ENCODE results near the gene GLT6D1. TPM values are rescaled to one million over a fixed set of nuclear protein-coding genes. Genes with fewer than 3 reads are reported as not detected.
A peak's percentile ranks its signal among the peaks of the same experiment; 100 is the strongest.

The GLT6D1 gene
- total RNA-seq, 2 donors from 2014 or later = not detected

DNA sequence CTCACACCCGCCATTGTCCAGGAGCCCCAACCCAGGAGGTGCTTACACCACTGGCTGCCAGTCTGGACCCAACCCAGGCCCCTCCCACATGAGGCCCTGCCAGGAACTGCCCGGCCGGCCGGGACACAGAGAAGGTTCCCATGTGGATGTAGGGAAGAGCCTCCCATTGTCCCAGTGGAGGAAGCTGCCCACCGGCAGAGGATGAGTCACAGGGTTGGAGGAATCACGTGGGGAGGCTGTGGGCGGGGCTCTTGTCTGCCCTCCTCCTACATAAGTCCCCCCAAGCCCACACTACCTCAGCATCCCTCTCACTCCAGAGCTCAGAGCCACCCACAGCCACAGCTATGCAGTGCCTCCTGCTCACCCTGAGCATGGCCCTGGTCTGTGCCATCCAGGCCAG lies 51.7 kb downstream of the GLT6D1 start:
- H3K27me3 Mint-ChIP-seq = peaks cover 0 to 2% of the 10 kb centered on the region in 2 donors
- ATAC-seq (no peak), DNase-seq (ENCODE audit: low spot score) (no peak)
- H3K27ac Mint-ChIP-seq = no peak overlapping the region
- no peak overlapping the region for H3K4me3 Mint-ChIP-seq
- no peaks in the 10 kb centered on the region for H3K9me3 Mint-ChIP-seq
- no peaks in the 10 kb centered on the region for H3K4me1 Mint-ChIP-seq (ENCODE audit: low read depth in 2 of 2)
- no peaks in the 10 kb centered on the region for H3K36me3 Mint-ChIP-seq

DNA sequence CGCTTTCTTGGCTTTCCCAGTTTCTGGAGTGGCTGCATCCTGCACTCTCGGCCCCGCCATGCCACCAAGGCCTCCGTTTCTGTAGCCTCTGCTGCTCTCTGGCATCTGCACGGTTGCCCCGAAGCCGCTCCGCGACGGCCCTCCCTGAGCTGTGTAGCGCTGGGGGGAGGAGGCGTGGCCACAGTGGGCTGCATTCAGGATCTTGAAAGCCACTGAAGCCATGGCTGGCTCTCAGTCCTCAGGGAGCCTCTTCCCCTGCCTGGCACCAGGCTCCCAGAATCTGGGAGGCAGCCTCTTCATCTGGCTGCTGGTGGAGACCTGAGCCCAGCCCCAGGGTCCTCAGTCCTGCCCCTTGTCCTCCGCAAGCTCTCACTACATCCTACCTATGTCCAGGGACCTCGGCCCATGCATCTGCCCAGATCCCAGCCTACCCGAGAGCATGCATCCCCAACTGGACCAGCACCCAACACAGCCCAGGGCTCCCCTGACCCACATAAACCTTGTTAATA lies 52.7 kb downstream of the GLT6D1 start:
- no peaks in the 10 kb centered on the region for H3K36me3 Mint-ChIP-seq
- H3K4me1 Mint-ChIP-seq (ENCODE audit: low read depth in 2 of 2) = no peaks in the 10 kb centered on the region
- H3K27ac Mint-ChIP-seq = no peak overlapping the region
- DNase-seq (ENCODE audit: low spot score) = peak; percentile 49
- peaks cover 0 to 2% of the 10 kb centered on the region in 2 donors for H3K27me3 Mint-ChIP-seq
- H3K4me3 Mint-ChIP-seq = no peak overlapping the region
- no peaks in the 10 kb centered on the region for H3K9me3 Mint-ChIP-seq
- no peak for ATAC-seq

DNA sequence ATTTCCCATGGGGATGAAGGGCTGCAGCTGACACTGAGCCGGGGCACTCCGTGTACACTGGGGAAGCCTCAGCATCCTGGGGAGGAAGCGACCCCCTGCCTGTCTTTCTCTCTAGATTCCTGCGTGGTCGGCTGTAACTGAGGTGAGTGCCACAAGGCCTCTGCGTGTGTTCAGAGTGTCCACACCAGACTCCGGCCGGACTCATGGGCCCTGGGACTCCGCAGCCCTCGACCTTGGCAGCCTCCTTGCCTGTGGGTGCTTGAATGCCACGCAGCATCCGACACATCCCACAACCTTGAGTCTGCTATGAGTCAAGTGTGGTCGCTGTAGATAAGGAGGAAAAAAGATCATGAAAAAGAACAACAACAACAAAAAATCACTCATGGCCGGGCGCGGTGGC lies 54.4 kb downstream of the GLT6D1 start:
- no peak overlapping the region for H3K27ac Mint-ChIP-seq
- H3K27me3 Mint-ChIP-seq = peaks cover 0 to 5% of the 10 kb centered on the region in 2 donors
- H3K9me3 Mint-ChIP-seq = no peaks in the 10 kb centered on the region
- H3K4me1 Mint-ChIP-seq (ENCODE audit: low read depth in 2 of 2) = no peaks in the 10 kb centered on the region
- peak; percentile 18 for DNase-seq (ENCODE audit: low spot score)
- H3K36me3 Mint-ChIP-seq = no peaks in the 10 kb centered on the region
- ATAC-seq = no peak
- H3K4me3 Mint-ChIP-seq = no peak overlapping the region

DNA sequence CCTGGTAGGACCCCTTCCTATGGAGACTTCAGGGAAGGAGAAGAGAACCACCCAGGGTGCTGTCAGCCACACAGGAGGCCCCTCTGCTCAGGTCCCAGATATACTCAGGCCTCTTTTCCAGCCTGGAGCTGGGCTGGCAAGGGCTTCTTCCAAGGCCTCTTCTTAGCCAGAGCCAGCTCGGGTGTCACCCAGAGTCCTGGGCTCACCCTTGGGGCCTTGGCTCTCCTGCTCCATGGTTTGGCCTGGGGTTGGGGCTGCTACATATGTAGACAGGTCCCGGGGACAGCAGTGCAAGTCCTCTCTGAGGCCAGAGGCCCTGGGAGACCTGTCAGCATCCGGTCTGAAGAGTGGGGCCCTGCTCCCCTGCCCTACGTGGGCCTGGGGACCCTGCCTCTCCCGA lies 55.0 kb downstream of the GLT6D1 start:
- Mint-ChIP-seq H3K4me1 (ENCODE audit: low read depth in 2 of 2) (no peaks in the 10 kb centered on the region), H3K27me3 (peaks cover 0 to 3% of the 10 kb centered on the region in 2 donors), H3K27ac (no peak overlapping the region), H3K4me3 (no peak overlapping the region), H3K9me3 (no peaks in the 10 kb centered on the region), H3K36me3 (no peaks in the 10 kb centered on the region)
- DNase-seq (ENCODE audit: low spot score) (peak; percentile 47), ATAC-seq (no peak)

DNA sequence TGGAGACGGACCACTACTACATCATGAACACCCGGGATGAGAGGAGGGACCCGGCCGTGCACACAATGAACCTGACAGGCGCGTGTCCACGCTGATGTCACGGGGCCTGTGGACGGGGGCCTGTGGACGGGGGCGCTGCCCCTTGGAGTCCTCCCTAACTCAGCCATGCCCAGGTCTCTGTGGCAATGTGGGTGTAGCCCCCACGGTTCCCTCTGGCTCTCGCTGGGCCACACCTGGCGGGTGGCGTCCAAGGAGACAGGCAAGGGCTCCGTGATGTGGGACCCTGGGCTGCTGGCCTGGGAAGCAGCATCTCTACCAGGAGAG lies 55.7 kb downstream of the GLT6D1 start:
- no peak overlapping the region for H3K27ac Mint-ChIP-seq
- DNase-seq (ENCODE audit: low spot score) = peak; percentile 44
- no peak overlapping the region for H3K4me3 Mint-ChIP-seq
- no peaks in the 10 kb centered on the region for H3K9me3 Mint-ChIP-seq
- no peaks in the 10 kb centered on the region for H3K36me3 Mint-ChIP-seq
- no peak for ATAC-seq
- H3K27me3 Mint-ChIP-seq = peaks cover 0 to 3% of the 10 kb centered on the region in 2 donors
- H3K4me1 Mint-ChIP-seq (ENCODE audit: low read depth in 2 of 2) = no peaks in the 10 kb centered on the region

DNA sequence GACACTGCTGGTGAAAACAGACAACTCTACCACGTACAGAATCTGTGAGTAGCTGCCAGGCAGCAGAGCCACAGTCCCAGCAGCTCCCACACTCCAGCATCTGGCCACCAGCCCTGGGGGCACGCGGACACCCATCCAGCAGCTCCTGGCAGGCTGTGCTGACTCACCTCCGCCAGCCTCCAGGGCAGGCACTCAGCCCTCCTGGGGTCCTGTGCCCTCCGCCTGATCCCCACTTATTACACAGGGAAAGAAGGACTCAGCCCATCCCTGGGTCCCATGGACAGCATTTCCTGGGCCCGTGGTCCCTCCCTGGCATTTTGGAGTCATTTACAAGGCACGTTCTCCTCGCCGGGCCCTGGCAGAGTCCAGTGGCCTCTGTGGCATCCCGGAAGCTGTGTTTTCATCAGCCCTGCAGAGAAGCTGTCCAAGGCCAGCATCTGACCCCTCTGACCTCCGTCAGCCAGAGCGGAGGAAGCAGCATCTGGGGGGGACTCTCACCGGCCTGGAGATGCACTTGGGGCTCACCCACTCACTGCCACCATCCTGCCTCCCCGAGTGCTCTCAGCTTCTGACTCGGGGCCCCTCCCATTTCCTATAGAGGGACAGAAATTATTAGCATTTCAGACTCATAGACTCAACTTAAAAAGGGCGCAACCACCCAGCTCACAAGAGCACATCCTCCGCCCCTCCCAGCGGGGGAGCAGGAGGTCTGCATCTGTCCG lies 56.2 kb downstream of the GLT6D1 start:
- H3K9me3 Mint-ChIP-seq = no peaks in the 10 kb centered on the region
- peak in 1 of 2 donors; percentile 10 for ATAC-seq
- H3K36me3 Mint-ChIP-seq = no peaks in the 10 kb centered on the region
- H3K27me3 Mint-ChIP-seq = peaks cover 0 to 3% of the 10 kb centered on the region in 2 donors
- H3K4me1 Mint-ChIP-seq (ENCODE audit: low read depth in 2 of 2) = no peaks in the 10 kb centered on the region
- peak; percentile 50 for DNase-seq (ENCODE audit: low spot score)
- no peak overlapping the region for H3K4me3 Mint-ChIP-seq
- no peak overlapping the region for H3K27ac Mint-ChIP-seq

DNA sequence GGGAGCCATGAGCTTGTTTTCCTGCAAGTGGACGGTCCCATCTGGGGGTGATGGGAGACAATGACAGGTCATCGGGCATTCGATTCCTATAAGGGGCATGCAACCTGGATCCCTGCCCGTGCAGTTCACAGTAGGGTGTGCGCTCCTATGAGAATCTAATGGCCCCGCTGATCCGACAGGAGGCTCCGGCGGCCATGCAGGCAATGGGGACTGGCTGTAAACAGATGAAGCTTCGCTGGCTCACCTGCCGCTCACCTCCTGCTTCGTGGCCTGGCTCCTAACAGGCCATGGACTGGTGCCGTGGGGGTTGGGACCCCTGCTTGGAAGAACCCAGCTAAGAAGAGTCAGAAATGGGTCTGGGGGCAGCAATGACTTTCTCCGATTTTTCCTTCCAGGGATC lies 56.8 kb downstream of the GLT6D1 start:
- no peak for ATAC-seq
- H3K36me3 Mint-ChIP-seq = no peaks in the 10 kb centered on the region

DNA sequence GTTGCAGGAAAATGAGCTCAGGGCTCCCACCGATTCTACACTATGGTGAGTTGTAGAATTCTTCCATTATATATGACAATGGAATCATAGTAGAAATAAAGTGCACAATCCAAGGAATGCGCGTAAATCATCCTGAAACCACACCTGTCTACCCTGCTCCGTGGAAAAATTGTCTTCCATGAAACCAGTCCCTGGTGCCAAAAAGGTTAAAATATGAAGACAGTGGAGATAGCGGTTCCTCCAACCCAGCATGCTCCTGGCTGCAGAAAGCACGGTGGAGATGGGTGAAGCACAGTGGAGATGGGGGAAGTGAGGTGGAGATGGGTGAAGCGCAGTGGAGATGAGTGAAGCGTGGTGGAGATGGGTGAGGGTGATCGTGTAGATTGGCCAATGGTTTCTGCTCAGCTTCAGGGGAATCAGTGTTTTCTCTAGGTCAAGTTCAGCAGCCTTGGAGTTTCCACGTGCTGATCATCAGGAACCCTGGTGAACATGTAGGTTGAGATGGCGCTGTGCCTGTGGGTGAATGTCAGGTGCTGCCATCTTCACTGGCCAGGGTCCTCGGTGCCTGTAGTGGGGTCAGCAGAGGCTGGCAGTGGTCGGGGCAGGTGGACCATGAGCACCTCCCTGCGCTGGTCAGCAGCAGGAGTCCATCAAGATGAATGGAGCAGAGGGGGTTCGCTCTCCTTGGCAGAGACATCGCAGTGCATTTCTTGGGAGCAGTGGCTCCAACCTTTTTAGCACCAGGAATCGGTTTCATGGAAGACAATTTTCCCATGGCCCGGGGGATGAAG lies 57.5 kb downstream of the GLT6D1 start:
- Mint-ChIP-seq H3K27me3 (peaks cover 0 to 3% of the 10 kb centered on the region in 2 donors), H3K27ac (no peak overlapping the region), H3K4me3 (no peak overlapping the region), H3K4me1 (ENCODE audit: low read depth in 2 of 2) (no peaks in the 10 kb centered on the region), H3K36me3 (no peaks in the 10 kb centered on the region), H3K9me3 (no peaks in the 10 kb centered on the region)
- ATAC-seq (no peak), DNase-seq (ENCODE audit: low spot score) (peak; percentile 44)

More for the DNA sequence above, 56.8 kb downstream of the GLT6D1 start:
- no peak overlapping the region for H3K27ac Mint-ChIP-seq
- peak; percentile 34 for DNase-seq (ENCODE audit: low spot score)
- H3K4me3 Mint-ChIP-seq = no peak overlapping the region
- no peaks in the 10 kb centered on the region for H3K4me1 Mint-ChIP-seq (ENCODE audit: low read depth in 2 of 2)
- no peaks in the 10 kb centered on the region for H3K9me3 Mint-ChIP-seq
- peaks cover 0 to 3% of the 10 kb centered on the region in 2 donors for H3K27me3 Mint-ChIP-seq

DNA sequence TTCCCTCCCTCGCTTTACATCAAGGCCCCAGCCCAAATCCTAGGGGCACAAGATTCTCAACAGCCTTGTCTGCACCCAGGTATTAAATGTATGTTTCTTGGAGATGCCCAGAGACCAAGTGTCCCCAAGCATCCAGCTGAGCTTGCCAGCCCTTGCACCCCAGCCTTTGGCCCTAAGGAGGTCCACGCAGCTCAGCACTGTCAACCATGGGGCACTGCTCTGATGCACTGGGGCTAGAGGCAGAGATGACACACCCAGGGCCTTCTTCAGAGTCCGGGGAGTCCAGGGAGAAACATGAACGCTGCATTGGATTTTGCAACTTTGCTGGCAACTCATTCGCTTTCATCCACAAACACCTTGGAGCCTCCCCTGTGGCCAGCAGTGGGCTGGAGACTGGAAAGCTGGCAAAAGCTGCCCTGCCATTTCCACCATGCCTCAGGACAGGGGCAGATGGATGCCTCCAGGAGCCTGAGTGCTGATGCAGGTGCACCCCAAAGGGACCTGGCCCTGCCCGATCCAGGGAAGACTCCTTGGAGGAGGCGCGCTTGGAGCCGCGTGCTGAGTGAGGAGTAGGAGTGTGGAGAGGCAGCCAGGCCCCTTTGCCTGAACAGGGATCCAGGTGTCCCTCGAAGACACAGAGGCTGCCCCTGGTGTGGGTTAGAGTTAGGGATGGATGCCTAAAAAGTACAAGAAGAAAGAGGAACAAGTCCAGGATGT lies 58.5 kb downstream of the GLT6D1 start:
- DNase-seq (ENCODE audit: low spot score) (peak; percentile 58), ATAC-seq (no peak)
- H3K27ac Mint-ChIP-seq = no peak overlapping the region
- H3K27me3 Mint-ChIP-seq = peaks cover 0 to 3% of the 10 kb centered on the region in 2 donors
- no peaks in the 10 kb centered on the region for H3K9me3 Mint-ChIP-seq
- H3K4me1 Mint-ChIP-seq (ENCODE audit: low read depth in 2 of 2) = no peaks in the 10 kb centered on the region
- no peak overlapping the region for H3K4me3 Mint-ChIP-seq
- no peaks in the 10 kb centered on the region for H3K36me3 Mint-ChIP-seq

DNA sequence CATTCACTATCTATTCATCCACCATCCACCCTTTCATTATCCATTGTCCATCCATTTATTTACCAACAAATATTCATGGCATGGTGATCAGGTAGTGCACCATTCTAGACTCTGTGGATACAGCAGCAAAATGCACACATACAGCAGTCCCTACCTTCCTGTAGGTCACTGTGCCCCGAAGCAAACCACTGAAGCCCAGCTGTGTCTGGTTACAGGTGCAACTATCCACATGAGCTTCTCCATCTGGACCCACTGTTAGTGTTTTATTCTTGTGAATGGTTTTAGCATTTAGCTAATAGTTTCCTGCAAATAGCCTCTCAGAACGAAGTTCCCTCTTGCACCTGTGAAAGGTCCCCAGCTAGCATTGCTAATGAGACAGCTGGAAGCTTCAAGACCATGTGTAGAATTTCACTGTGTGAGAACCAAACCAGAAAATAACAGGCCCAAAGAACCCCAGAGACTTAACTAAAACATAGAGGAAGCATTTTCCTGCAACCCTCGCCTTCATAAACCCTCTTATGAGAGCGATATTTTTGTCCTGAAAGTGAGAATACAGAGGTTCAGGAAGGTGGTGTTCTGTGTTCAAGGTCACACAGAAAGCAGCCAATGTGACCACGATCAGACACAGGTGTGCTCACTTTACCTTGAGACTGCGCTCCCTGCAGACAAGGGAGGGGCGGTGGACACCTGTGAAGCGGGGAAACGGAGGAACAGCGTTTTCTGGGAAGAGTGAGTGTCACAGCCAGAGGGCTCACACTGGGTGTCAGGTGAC lies 59.3 kb downstream of the GLT6D1 start:
- Mint-ChIP-seq H3K4me3 (no peak overlapping the region), H3K4me1 (ENCODE audit: low read depth in 2 of 2) (no peaks in the 10 kb centered on the region), H3K27ac (no peak overlapping the region), H3K27me3 (peaks cover 0 to 3% of the 10 kb centered on the region in 2 donors), H3K36me3 (no peaks in the 10 kb centered on the region), H3K9me3 (no peaks in the 10 kb centered on the region)
- no peak for DNase-seq (ENCODE audit: low spot score)
- no peak for ATAC-seq

DNA sequence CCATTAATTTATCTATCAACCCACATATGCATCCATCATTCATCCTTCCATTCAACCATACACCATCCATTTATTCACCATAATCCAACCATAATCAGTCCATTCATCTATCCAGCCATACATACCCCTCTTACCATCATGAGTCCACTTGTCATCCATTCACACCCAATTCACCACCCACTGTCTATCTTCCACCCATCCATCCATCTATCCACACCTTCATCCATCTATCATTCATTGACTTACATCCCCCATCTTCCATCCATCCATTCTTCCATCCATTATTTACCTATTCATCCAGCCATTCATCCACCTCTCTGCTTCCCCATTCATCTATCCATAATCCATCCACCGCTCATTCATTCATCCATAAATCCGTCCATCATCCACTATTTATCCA lies 60.0 kb downstream of the GLT6D1 start:
- ATAC-seq (no peak), DNase-seq (ENCODE audit: low spot score) (no peak)
- peaks cover 0 to 3% of the 10 kb centered on the region in 2 donors for H3K27me3 Mint-ChIP-seq
- H3K36me3 Mint-ChIP-seq = no peaks in the 10 kb centered on the region
- H3K4me3 Mint-ChIP-seq = no peak overlapping the region
- H3K9me3 Mint-ChIP-seq = no peaks in the 10 kb centered on the region
- H3K4me1 Mint-ChIP-seq (ENCODE audit: low read depth in 2 of 2) = no peaks in the 10 kb centered on the region
- no peak overlapping the region for H3K27ac Mint-ChIP-seq

DNA sequence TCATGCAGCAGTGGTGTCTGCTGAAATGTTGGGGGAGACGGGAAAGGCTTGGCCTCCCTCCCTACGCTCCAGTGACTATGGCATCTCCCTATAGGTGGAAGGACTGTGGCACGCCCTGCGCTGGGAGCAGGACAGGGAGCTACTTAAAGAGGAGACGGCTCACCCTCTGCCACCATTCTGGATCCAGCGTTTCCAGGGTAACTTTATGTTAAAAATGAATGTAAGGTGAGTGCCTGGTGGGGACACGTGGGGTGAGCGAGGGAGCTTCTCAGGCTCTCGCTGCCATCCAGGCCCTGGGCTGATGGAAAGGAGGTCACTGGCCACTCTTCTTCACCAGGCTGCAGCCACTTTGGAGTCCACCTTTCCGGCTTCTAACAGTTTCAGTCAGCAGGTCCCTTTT lies 62.1 kb downstream of the GLT6D1 start:
- no peak for ATAC-seq
- H3K27me3 Mint-ChIP-seq = peaks cover 0 to 3% of the 10 kb centered on the region in 2 donors
- no peak overlapping the region for H3K4me3 Mint-ChIP-seq
- no peaks in the 10 kb centered on the region for H3K9me3 Mint-ChIP-seq
- no peak overlapping the region for H3K27ac Mint-ChIP-seq
- no peak for DNase-seq (ENCODE audit: low spot score)
- no peaks in the 10 kb centered on the region for H3K4me1 Mint-ChIP-seq (ENCODE audit: low read depth in 2 of 2)
- H3K36me3 Mint-ChIP-seq = no peaks in the 10 kb centered on the region

DNA sequence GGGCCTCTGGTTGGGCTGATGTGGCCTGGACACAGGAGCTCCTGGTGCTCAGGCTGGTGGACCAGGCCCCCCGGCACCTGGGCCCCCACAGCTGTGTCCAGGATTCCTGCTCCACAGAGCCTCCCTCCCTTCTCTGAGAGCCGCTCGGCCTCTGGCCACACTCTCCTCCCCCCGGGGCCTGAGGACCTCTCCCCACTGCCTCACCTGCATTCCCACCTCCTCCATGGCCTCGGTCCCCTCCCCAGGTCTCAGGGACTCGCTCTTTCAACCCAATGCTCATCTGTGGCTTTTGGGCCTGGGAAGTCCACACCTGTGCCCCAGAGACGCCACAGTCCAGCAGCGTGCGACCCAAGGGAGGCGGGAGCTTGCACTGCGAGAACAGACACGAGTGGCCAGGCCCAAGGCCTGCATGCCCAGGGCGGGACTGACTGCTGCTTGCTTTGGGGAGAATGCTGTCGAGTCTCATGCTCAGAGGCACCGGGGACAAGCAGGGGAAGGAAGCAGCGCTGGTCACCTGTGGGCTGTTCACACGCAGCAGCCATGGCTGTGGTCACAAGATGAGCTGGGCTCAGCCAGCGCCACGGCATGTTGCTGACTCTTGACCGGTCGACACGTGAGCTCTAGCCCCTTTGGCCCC lies 63.2 kb downstream of the GLT6D1 start:
- Mint-ChIP-seq H3K27ac (no peak overlapping the region), H3K36me3 (no peaks in the 10 kb centered on the region), H3K4me3 (no peak overlapping the region), H3K4me1 (ENCODE audit: low read depth in 2 of 2) (no peaks in the 10 kb centered on the region), H3K27me3 (peaks cover 0 to 2% of the 10 kb centered on the region in 2 donors), H3K9me3 (no peaks in the 10 kb centered on the region)
- peak; percentile 29 to 50 for ATAC-seq
- no peak for DNase-seq (ENCODE audit: low spot score)

All from natural killer cell treated with Interleukin-12 subunit alpha and Interleukin-12 subunit beta and Interleukin-15 and Interleukin-18, amount 100 ng/mL, for 72 hours (primary cell).